ENCODE data around the gene PCGF2. TPM values are rescaled to one million over a fixed set of nuclear protein-coding genes. Genes with fewer than 3 reads are reported as not detected.

PCGF2 gene
- total and polyA plus RNA-seq, 2 donors from 2014 or later, result 62.2 to 111 TPM

DNA sequence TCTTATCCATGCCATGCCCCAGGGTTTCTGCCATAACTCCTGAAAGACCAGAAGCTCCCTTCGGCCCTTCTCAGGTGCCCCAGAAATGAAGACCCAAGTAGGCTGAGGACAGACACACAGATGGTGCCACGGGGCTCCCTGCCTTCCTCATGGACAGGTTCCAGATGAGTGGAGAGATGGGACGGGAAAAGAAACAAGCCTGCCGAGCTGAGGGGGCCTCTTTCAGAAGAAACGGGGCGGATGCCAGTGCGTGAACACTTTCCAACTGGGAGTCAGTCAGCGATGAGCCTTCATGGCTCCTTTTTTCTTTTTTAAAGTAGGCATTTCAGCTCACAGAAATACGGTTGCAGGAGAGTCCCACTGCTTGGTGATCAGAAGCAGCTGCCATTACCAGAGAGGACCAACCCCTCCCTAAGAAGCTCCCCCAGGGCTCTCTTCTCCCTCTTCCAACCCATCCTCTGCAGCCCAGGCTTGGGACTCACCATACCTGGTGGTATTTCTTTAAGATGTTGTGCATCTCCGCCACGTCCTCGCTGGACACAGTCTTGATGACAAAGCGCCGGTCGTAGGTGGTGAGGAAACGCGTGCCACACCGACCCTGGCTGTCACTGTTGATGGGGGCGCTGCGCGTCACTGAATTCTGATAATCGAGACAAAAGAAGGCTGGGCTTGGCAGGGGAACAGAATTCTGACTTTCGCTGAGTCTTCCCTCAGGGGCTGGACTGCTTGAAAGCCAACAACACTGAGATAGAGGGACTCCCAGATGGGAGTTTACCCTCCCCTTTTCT, 32.0 kb upstream of the PCGF2 start:
- TF ChIP-seq, protein P1, sequence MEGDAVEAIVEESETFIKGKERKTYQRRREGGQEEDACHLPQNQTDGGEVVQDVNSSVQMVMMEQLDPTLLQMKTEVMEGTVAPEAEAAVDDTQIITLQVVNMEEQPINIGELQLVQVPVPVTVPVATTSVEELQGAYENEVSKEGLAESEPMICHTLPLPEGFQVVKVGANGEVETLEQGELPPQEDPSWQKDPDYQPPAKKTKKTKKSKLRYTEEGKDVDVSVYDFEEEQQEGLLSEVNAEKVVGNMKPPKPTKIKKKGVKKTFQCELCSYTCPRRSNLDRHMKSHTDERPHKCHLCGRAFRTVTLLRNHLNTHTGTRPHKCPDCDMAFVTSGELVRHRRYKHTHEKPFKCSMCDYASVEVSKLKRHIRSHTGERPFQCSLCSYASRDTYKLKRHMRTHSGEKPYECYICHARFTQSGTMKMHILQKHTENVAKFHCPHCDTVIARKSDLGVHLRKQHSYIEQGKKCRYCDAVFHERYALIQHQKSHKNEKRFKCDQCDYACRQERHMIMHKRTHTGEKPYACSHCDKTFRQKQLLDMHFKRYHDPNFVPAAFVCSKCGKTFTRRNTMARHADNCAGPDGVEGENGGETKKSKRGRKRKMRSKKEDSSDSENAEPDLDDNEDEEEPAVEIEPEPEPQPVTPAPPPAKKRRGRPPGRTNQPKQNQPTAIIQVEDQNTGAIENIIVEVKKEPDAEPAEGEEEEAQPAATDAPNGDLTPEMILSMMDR (IDR thresholded peaks at IDR 0.05; ENCODE audit: borderline replicate concordance, extremely low read depth, insufficient read depth), result no peak
- no peak overlapping the region for H3K27ac ChIP-seq (ENCODE audit: low read depth in 2 of 2, low read length in 2 of 2)
- intact Hi-C loops (cut with DNase I), result no loop called here
- H3K27me3 ChIP-seq (ENCODE audit: control insufficient read depth, insufficient read depth, low read length), result no peaks in the 10 kb centered on the region
- no peaks in the 10 kb centered on the region for H3K9me3 ChIP-seq (ENCODE audit: control insufficient read depth in 2 of 3, insufficient read depth in 1 of 3, low read length in 3 of 3)
- DNase-seq, result no peak
- H3K4me3 ChIP-seq (ENCODE audit: low read length in 3 of 3), result no peak overlapping the region
- H3K9ac ChIP-seq (ENCODE audit: low read length in 3 of 3), result no peak overlapping the region
- no peak for FAIRE-seq
- no peaks in the 10 kb centered on the region for H3K4me1 ChIP-seq (ENCODE audit: control insufficient read depth in 2 of 3, insufficient read depth in 2 of 3, low read depth in 1 of 3, low read length in 3 of 3)
- H3K36me3 ChIP-seq (ENCODE audit: control insufficient read depth in 2 of 3, insufficient read depth in 3 of 3, low read length in 3 of 3), result peaks cover 16 to 84% (median 66%) of the 10 kb centered on the region in 3 donors

DNA sequence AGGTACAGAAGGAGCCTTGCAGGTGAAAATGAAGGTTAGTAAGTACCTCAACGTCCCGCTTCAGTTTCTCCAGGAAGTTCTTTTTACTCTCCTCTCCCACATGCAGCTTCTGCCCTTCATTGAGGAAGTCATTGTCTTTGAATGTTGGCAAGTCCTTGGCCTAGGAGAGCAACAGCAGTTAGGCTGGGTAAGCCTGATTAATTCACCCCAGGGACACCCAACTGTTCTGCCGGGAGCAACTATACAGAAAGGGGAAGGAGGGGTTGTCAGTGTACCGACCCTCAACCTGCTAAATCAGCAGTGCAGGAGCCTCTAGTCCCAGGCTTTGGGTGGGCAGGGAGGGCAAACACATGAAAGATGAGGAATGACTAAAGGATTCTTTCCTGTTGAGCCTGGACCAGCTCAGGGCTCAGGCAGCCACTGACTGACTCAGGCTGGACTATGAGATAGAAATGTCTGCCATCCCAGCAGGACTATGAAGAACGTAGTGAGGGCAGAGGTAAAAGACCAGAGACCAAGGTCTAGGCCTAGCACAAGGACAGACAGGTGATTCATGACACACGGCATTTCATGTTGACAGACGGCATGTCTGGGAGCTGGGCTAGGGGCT, 29.6 kb upstream of the PCGF2 start:
- no peaks in the 10 kb centered on the region for H3K27me3 ChIP-seq (ENCODE audit: control insufficient read depth, insufficient read depth, low read length)
- H3K9me3 ChIP-seq (ENCODE audit: control insufficient read depth in 2 of 3, insufficient read depth in 1 of 3, low read length in 3 of 3), result no peaks in the 10 kb centered on the region
- FAIRE-seq (no peak), DNase-seq (no peak)
- TF ChIP-seq, protein P1 (IDR thresholded peaks at IDR 0.05; ENCODE audit: borderline replicate concordance, extremely low read depth, insufficient read depth), result no peak
- no peaks in the 10 kb centered on the region for H3K4me1 ChIP-seq (ENCODE audit: control insufficient read depth in 2 of 3, insufficient read depth in 2 of 3, low read depth in 1 of 3, low read length in 3 of 3)
- intact Hi-C loops (cut with DNase I), result no loop called here
- H3K36me3 ChIP-seq (ENCODE audit: control insufficient read depth in 2 of 3, insufficient read depth in 3 of 3, low read length in 3 of 3), result peaks cover 19 to 84% (median 63%) of the 10 kb centered on the region in 3 donors
- H3K9ac ChIP-seq (ENCODE audit: low read length in 3 of 3), result no peak overlapping the region
- no peak overlapping the region for H3K27ac ChIP-seq (ENCODE audit: low read depth in 2 of 2, low read length in 2 of 2)
- no peak overlapping the region for H3K4me3 ChIP-seq (ENCODE audit: low read length in 3 of 3)

DNA sequence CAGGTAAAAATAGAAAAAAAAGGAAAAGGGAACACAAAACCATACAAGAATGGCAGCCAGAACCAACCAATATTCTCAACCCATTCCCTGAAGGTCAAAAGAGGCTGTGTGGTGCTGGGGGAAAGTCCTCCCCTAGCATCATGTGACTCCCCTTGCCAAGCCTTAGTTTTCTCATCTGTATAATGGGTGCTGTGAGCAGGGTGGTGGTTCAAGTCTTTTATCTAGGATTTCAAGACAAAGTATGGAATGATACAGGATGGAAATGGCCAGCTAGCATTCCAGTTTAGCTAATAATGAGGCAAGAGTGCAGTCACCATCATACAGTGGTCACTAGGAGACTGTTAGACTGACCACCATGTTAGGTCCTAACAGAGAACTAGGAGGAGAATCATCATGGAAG, 25.1 kb upstream of the PCGF2 start:
- peaks cover 10 to 76% (median 55%) of the 10 kb centered on the region in 3 donors for H3K36me3 ChIP-seq (ENCODE audit: control insufficient read depth in 2 of 3, insufficient read depth in 3 of 3, low read length in 3 of 3)
- no peak overlapping the region for H3K27ac ChIP-seq (ENCODE audit: low read depth in 2 of 2, low read length in 2 of 2)
- no peak for FAIRE-seq
- H3K9me3 ChIP-seq (ENCODE audit: control insufficient read depth in 2 of 3, insufficient read depth in 1 of 3, low read length in 3 of 3), result no peaks in the 10 kb centered on the region
- TF ChIP-seq, protein P1 (IDR thresholded peaks at IDR 0.05; ENCODE audit: borderline replicate concordance, extremely low read depth, insufficient read depth), result no peak
- intact Hi-C loops (cut with DNase I), result no loop called here
- no peaks in the 10 kb centered on the region for H3K27me3 ChIP-seq (ENCODE audit: control insufficient read depth, insufficient read depth, low read length)
- no peak overlapping the region for H3K4me3 ChIP-seq (ENCODE audit: low read length in 3 of 3)
- H3K4me1 ChIP-seq (ENCODE audit: control insufficient read depth in 2 of 3, insufficient read depth in 2 of 3, low read depth in 1 of 3, low read length in 3 of 3), result no peaks in the 10 kb centered on the region
- H3K9ac ChIP-seq (ENCODE audit: low read length in 3 of 3), result no peak overlapping the region
- DNase-seq, result no peak
